SJCRH30 (cell line): ENCODE data around the gene ZNF92. TPM values are rescaled to one million over a fixed set of nuclear protein-coding genes. Genes with fewer than 3 reads are reported as not detected.
A peak's percentile ranks its signal among the peaks of the same experiment; 100 is the strongest.
"Not testable (repeated sequence)": the region's sequence is repeated elsewhere in the genome, so short reads cannot be mapped to it uniquely, and the experiment has no call there.

ENCODE experiments used
- DNase-seq, 2 experiments: peaks; one replicate each; pipeline ENCODE4 v3.0.0-alpha.2; 2015 to 2020
- H3K27ac ChIP-seq: fragments of 250-450 bp; sonication (Bioruptor Pico); 2 replicates; pipeline ENCODE4 v1.5.1; 2020; ENCODE audit warnings: mild to moderate bottlenecking, moderate library complexity
- H3K27me3 ChIP-seq: fragments of 250-450 bp; sonication (Bioruptor Pico); 2 replicates; pipeline ENCODE4 v1.5.1; 2020; ENCODE audit warnings: mild to moderate bottlenecking, moderate library complexity
- H3K36me3 ChIP-seq: fragments of 250-450 bp; sonication (Bioruptor Pico); 2 replicates; pipeline ENCODE4 v1.5.1; 2020; ENCODE audit warnings: mild to moderate bottlenecking, moderate library complexity
- H3K4me1 ChIP-seq: fragments of 250-450 bp; sonication (Bioruptor Pico); 2 replicates; pipeline ENCODE4 v1.5.1; 2020; ENCODE audit warnings: mild to moderate bottlenecking, moderate library complexity
- H3K4me3 ChIP-seq: fragments of 250-450 bp; sonication (Bioruptor Pico); 2 replicates; pipeline ENCODE4 v1.5.1; 2020; ENCODE audit warnings: mild to moderate bottlenecking, moderate library complexity
- H3K9me3 ChIP-seq: fragments of 250-450 bp; sonication (Bioruptor Pico); replicated peaks from 2 replicates; pipeline ENCODE4 v1.5.1; 2020; ENCODE audit warnings: mild to moderate bottlenecking, moderate library complexity
- total RNA-seq: library from RNA; depleted of rRNA; stranded (reverse); fragments of >200 nt; shearing (Covaris generic); gene quantifications from 2 replicates; pipeline ENCODE4 v1.2.3, GENCODE V29; 2014

ZNF92 gene
- total RNA-seq, 1 experiment from 2014 or later: 33.6 TPM

GRCh38 chr7:65444899-65445823 lies 71.5 kb downstream of the ZNF92 start:
- 0 out of 2 replicates have a peak, but pooled peaks cover 2% of the 10 kb centered on the region for H3K9me3 ChIP-seq

GRCh38 chr7:65447041-65447440 lies 73.4 kb downstream of the ZNF92 start:
- H3K36me3 ChIP-seq, H3K27ac ChIP-seq, H3K4me1 ChIP-seq, H3K9me3 ChIP-seq, H3K27me3 ChIP-seq, H3K4me3 ChIP-seq: not testable (repeated sequence)
- DNase-seq: peak; percentile 38

More at GRCh38 chr7:65444899-65445823, 71.5 kb downstream of the ZNF92 start:
- H3K27me3 ChIP-seq: no peaks in the 10 kb centered on the region
- no peak for DNase-seq
- H3K4me3 ChIP-seq: no peak overlapping the region
- H3K27ac ChIP-seq: no peak overlapping the region
- no peaks in the 10 kb centered on the region for H3K4me1 ChIP-seq
- no peaks in the 10 kb centered on the region for H3K36me3 ChIP-seq

- H3K27ac ChIP-seq: no peak overlapping the region
- DNase-seq: no peak
- H3K4me3 ChIP-seq: no peak overlapping the region
- no peaks in the 10 kb centered on the region for H3K4me1 ChIP-seq
- H3K27me3 ChIP-seq: no peaks in the 10 kb centered on the region
- no peaks in the 10 kb centered on the region for H3K36me3 ChIP-seq
- H3K9me3 ChIP-seq: 0 out of 2 replicates have a peak, but pooled peaks cover 2% of the 10 kb centered on the region
Measured at GRCh38 chr7:65448816-65449504, 75.3 kb downstream of the ZNF92 start.

GRCh38 chr7:65449505-65449852 lies 75.8 kb downstream of the ZNF92 start:
- 0 out of 2 replicates have a peak, but pooled peaks cover 2% of the 10 kb centered on the region for H3K9me3 ChIP-seq
- no peaks in the 10 kb centered on the region for H3K4me1 ChIP-seq
- no peak overlapping the region for H3K27ac ChIP-seq
- H3K36me3 ChIP-seq: no peaks in the 10 kb centered on the region
- no peak overlapping the region for H3K4me3 ChIP-seq
- H3K27me3 ChIP-seq: no peaks in the 10 kb centered on the region
- DNase-seq: no peak
